Forelimb muscle (tissue), 1 donor: Measurements from ENCODE around the gene ENC1. TPM values are rescaled to one million over a fixed set of nuclear protein-coding genes. Genes with fewer than 3 reads are reported as not detected.

ENCODE experiments used
- DNase-seq: peaks from one replicate; pipeline ENCODE4 v3.0.0-alpha.2; 2013; ENCODE audit warnings: low read depth
- polyA plus RNA-seq: library from polyadenylated mRNA; unstranded; fragments of 120-200 nt; gene quantifications from one replicate; pipeline ENCODE4 v1.2.1, GENCODE V29; 2013; ENCODE audit not compliant: insufficient read length

Gene ENC1
- polyA plus RNA-seq, 1 donor: 22.2 TPM

- no peak for DNase-seq
Measured at GRCh38 chr5:74608736-74609601, 31.6 kb downstream of the ENC1 start.

GRCh38 chr5:74605759-74606158 is 34.8 kb downstream of the ENC1 start:
- no peak for DNase-seq

- no peak for DNase-seq
Measured at GRCh38 chr5:74603376-74603775, 37.2 kb downstream of the ENC1 start.

- no peak for DNase-seq
Measured at GRCh38 chr5:74599148-74599547, 41.4 kb downstream of the ENC1 start.

- no peak for DNase-seq
Measured at GRCh38 chr5:74598731-74599130, 41.8 kb downstream of the ENC1 start.

GRCh38 chr5:74596927-74597326 is 43.6 kb downstream of the ENC1 start:
- DNase-seq: no peak

- no peak for DNase-seq
Measured at GRCh38 chr5:74595143-74595925, 45.2 kb downstream of the ENC1 start.

GRCh38 chr5:74594137-74595040 is 46.1 kb downstream of the ENC1 start:
- DNase-seq: no peak

GRCh38 chr5:74589204-74590056 is 51.1 kb downstream of the ENC1 start:
- DNase-seq: no peak

GRCh38 chr5:74588415-74588814 is 52.1 kb downstream of the ENC1 start:
- DNase-seq: no peak

GRCh38 chr5:74587890-74588289 is 52.6 kb downstream of the ENC1 start:
- no peak for DNase-seq

GRCh38 chr5:74587300-74587699 is 53.2 kb downstream of the ENC1 start:
- no peak for DNase-seq

GRCh38 chr5:74586856-74587255 is 53.7 kb downstream of the ENC1 start:
- DNase-seq: no peak

GRCh38 chr5:74582853-74583252 is 57.7 kb downstream of the ENC1 start:
- DNase-seq: no peak

- no peak for DNase-seq
Measured at GRCh38 chr5:74581988-74582365, 58.6 kb downstream of the ENC1 start.

- no peak for DNase-seq
Measured at GRCh38 chr5:74580729-74581109, 59.8 kb downstream of the ENC1 start.

GRCh38 chr5:74579215-74579614 is 61.3 kb downstream of the ENC1 start:
- DNase-seq: no peak

GRCh38 chr5:74578356-74579044 is 62.0 kb downstream of the ENC1 start:
- no peak for DNase-seq
